Cardiac fibroblast (primary cell): Measurements from ENCODE around the gene C4BPA.

Experiments
- DNase-seq, 2 donors: peaks; one replicate each; pipeline versions ENCODE4 v3.0.0 to v3.0.0-alpha.2; 2010; ENCODE audit warnings: low read depth in 2 of 2
- H3K4me3 ChIP-seq, 2 donors: replicated peaks in 1 of 2; 1 replicate in 1 of 2; 2 replicates in 1 of 2; pipeline ENCODE4 v1.5.1; 2011; ENCODE audit warnings: low read depth in 2 of 2, low read length in 2 of 2, mild to moderate bottlenecking in 2 of 2, moderate library complexity in 1 of 2
- TF ChIP-seq, protein P1 (sequence below): IDR thresholded peaks from one replicate; pipeline ENCODE4 v1.5.1; 2011; ENCODE audit warnings: low read depth, mild to moderate bottlenecking, low read length, inconsistent platforms

C4BPA gene

DNA sequence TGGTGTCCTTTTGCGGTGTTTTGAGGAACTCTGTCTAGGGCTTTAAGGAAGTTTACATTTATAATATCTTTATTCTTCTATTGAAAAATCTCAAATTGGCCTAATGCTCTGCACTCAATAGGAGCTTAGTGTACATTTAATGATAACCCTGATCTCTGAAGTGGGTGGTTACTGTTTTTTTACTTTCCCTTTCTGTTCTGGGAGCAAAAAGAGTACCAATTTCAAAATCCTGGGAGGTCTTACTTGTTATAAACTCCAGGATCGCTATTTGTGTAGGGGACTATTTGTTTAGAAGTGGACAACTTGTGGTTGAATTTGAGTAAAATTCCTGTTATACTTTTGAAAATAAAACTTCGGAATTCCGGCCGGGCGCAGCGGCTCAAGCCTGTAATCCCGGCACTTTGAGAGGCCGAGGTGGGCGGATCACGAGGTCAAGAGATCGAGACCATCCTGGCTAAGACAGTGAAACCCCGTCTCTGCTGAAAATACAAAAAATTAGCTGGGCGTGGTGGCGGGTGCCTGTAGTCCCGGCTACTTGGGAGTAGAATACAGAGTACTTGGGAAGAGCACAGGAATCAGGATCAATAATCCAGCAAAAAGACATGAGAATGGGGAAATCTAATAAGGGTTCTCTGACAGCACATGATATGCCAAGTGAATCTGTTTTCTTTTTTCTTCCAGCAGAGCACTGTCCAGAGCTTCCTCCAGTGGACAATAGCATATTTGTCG lies 14.2 kb upstream of the C4BPA start:
- TF ChIP-seq, protein P1, sequence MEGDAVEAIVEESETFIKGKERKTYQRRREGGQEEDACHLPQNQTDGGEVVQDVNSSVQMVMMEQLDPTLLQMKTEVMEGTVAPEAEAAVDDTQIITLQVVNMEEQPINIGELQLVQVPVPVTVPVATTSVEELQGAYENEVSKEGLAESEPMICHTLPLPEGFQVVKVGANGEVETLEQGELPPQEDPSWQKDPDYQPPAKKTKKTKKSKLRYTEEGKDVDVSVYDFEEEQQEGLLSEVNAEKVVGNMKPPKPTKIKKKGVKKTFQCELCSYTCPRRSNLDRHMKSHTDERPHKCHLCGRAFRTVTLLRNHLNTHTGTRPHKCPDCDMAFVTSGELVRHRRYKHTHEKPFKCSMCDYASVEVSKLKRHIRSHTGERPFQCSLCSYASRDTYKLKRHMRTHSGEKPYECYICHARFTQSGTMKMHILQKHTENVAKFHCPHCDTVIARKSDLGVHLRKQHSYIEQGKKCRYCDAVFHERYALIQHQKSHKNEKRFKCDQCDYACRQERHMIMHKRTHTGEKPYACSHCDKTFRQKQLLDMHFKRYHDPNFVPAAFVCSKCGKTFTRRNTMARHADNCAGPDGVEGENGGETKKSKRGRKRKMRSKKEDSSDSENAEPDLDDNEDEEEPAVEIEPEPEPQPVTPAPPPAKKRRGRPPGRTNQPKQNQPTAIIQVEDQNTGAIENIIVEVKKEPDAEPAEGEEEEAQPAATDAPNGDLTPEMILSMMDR: no peak
- no peak overlapping the region for H3K4me3 ChIP-seq
- DNase-seq: no peak

DNA sequence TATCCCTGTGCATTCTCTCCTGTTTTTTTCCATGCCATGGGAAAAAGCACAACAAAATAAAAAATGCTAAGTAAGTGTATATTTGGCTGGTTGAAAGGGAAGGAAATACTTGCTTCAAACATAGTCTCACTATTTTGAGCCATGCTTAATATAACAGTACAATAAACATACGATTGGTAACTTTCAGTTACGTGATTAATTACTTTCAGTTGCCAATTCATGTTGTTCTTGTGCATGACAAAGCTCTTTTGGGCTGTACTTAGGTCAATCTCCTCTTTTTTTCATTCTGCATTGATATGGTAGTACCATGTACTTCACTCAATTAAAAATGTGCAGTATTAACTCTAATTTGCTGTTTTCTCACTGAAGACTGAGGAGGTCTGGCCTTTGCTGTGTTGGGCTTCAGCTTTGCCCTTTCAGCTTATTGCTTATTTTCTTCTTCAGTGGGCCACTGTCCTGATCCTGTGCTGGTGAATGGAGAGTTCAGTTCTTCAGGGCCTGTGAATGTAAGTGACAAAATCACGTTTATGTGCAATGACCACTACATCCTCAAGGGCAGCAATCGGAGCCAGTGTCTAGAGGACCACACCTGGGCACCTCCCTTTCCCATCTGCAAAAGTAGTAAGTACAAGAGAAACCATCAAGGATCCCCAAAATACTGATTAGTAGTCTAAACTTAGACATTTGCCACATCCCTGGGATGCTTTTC lies 12.7 kb upstream of the C4BPA start:
- DNase-seq: no peak
- H3K4me3 ChIP-seq: no peak overlapping the region
- TF ChIP-seq, protein P1: no peak

DNA sequence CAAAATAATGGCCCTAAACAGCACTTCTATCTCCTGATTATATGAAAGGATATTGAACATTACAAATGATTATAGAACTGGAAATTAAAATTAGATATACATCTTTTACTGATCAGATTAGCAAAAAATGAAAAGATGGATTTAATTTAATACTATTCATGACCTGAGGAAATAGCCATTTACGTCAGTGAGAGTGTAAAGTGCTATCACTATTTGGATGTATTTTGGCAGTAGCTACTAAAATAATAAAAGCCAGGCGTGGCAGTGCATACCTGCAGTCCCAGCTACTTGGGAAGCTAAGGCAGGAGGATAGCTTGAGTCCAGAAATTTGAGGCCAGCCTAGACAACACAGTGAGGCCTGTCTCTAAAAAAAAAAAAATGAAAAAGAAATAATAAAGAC lies 10.1 kb upstream of the C4BPA start:
- no peak for DNase-seq
- no peak overlapping the region for H3K4me3 ChIP-seq
- TF ChIP-seq, protein P1: no peak

DNA sequence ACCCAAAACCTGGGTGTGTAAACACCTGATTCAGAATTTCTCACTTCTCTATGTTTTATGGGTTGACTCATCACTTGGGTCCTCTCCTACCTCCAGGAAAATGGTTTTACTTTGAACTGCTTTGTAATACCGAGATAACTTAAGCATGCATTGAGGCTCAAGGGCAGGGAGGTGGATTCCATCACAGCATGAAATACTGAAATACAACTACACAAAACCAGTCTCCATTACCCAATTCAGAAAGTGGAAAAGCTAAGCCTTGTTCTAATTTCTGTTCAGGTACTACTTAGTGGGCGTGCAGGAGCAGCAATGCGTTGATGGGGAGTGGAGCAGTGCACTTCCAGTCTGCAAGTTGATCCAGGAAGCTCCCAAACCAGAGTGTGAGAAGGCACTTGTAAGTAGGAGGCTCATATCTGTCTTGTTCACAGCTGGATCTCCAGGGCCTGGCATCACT lies 6.1 kb upstream of the C4BPA start:
- TF ChIP-seq, protein P1: no peak
- H3K4me3 ChIP-seq: no peak overlapping the region
- DNase-seq: no peak

DNA sequence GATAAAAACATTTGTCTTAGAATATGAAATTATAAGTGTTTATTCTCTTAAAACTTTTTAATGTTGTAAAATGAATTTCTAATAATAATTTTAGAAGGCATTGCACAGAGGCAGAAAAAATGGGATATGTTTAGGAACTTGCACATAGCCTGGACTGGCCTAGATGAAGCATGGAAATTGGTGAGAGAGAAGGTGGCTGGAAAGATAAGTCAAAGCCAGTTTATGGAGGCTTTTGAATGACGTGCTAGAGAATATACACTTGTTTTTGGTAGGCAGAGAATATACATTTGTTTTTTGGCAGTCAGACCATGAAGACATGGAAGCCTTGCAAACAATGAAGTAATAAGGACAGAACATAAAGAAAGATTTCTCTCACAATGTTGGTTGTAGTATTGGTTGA lies 2.3 kb upstream of the C4BPA start:
- DNase-seq: no peak
- TF ChIP-seq, protein P1: no peak
- no peak overlapping the region for H3K4me3 ChIP-seq

DNA sequence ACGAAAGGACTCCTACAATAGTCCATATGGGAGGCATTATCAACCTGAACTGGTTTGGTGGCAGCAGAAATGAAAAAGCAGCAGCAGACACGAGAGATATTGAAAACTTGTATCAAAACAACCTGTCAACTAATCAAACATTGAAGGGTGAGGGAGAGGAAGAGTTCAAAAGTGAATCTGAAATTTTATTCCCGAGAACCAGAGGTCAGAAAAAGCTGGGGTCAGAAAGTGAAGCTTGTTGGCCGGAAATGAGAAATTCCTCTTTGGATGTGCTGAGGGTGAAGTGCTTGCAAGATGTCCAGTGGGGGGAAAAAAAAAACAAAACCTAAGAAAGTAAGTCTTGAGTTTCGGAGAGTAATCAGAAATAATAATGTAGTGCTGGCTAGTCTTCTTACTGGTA lies 1.9 kb upstream of the C4BPA start:
- TF ChIP-seq, protein P1: no peak
- no peak overlapping the region for H3K4me3 ChIP-seq
- no peak for DNase-seq
